ENCODE data around the gene NUBP2.
"Not testable (repeated sequence)": the region's sequence is repeated elsewhere in the genome, so short reads cannot be mapped to it uniquely, and the experiment has no call there.

NUBP2 gene

GRCh38 chr16:1787056-1787321 is 4.2 kb downstream of the NUBP2 start:
- DNase-seq, result no peak

GRCh38 chr16:1787322-1788094 is 4.7 kb downstream of the NUBP2 start:
- no peak for DNase-seq

GRCh38 chr16:1788095-1788707 is 5.4 kb downstream of the NUBP2 start:
- DNase-seq, result no peak

GRCh38 chr16:1788708-1789100 is 5.9 kb downstream of the NUBP2 start:
- no peak for DNase-seq

GRCh38 chr16:1789643-1790045 is 6.9 kb downstream of the NUBP2 start:
- DNase-seq, result no peak

GRCh38 chr16:1790261-1790610 is 7.5 kb downstream of the NUBP2 start:
- no peak for DNase-seq

GRCh38 chr16:1790611-1791255 is 8.0 kb downstream of the NUBP2 start:
- DNase-seq, result no peak

GRCh38 chr16:1791256-1791942 is 8.6 kb downstream of the NUBP2 start:
- DNase-seq, result no peak

GRCh38 chr16:1791943-1792812 is 9.4 kb downstream of the NUBP2 start:
- DNase-seq, result no peak

GRCh38 chr16:1792836-1793577 is 10.2 kb downstream of the NUBP2 start:
- DNase-seq, result no peak

- DNase-seq, result no peak
These were observed 10.9 kb downstream of the NUBP2 start, which contains the start of gene IGFALS for GRCh38 chr16:1793578-1794220. Gene IGFALS, minus strand, starts transcription at chr16:1793705. Its CDS starts 53 bp downstream, at chr16:1793652.

GRCh38 chr16:1794221-1794871 is 11.6 kb downstream of the NUBP2 start:
- DNase-seq, result no peak

GRCh38 chr16:1794908-1795666 is 12.3 kb downstream of the NUBP2 start:
- DNase-seq, result no peak

GRCh38 chr16:1799263-1799662 is 16.5 kb downstream of the NUBP2 start:
- not testable (repeated sequence) for DNase-seq

GRCh38 chr16:1800701-1801100 is 17.9 kb downstream of the NUBP2 start:
- DNase-seq, result no peak

- DNase-seq, result no peak
These were observed 24.9 kb downstream of the NUBP2 start for GRCh38 chr16:1807626-1808025.

- DNase-seq, result no peak
These were observed 25.9 kb downstream of the NUBP2 start for GRCh38 chr16:1808691-1809090.

- no peak for DNase-seq
These were observed 26.6 kb downstream of the NUBP2 start for GRCh38 chr16:1809281-1809801.

GRCh38 chr16:1810106-1810505 is 27.3 kb downstream of the NUBP2 start:
- no peak for DNase-seq

- no peak for DNase-seq
These were observed 27.8 kb downstream of the NUBP2 start for GRCh38 chr16:1810536-1810935.
